KOPT-K1 (cell line): ENCODE measurements around the gene PRKD1.

Experiments used
- H3K27ac ChIP-seq: fragments of 200-600 bp; sonication (generic); 2 replicates; pipeline ENCODE4 v1.5.1; 2016; ENCODE audit warnings: antibody characterized with exemption, mild to moderate bottlenecking, low read depth, low read length; ENCODE audit not compliant: poor library complexity, severe bottlenecking
- H3K36me3 ChIP-seq: fragments of 200-600 bp; sonication (generic); 2 replicates; pipeline ENCODE4 v1.5.1; 2017; ENCODE audit warnings: antibody characterized with exemption, mild to moderate bottlenecking, low read length, moderate library complexity; ENCODE audit not compliant: insufficient read depth
- H3K9me3 ChIP-seq: fragments of 200-600 bp; sonication (generic); 2 replicates; pipeline ENCODE4 v1.5.1; 2017; ENCODE audit warnings: antibody characterized with exemption, low read length, mild to moderate bottlenecking; ENCODE audit not compliant: insufficient read depth, poor library complexity, severe bottlenecking

The PRKD1 gene

DNA sequence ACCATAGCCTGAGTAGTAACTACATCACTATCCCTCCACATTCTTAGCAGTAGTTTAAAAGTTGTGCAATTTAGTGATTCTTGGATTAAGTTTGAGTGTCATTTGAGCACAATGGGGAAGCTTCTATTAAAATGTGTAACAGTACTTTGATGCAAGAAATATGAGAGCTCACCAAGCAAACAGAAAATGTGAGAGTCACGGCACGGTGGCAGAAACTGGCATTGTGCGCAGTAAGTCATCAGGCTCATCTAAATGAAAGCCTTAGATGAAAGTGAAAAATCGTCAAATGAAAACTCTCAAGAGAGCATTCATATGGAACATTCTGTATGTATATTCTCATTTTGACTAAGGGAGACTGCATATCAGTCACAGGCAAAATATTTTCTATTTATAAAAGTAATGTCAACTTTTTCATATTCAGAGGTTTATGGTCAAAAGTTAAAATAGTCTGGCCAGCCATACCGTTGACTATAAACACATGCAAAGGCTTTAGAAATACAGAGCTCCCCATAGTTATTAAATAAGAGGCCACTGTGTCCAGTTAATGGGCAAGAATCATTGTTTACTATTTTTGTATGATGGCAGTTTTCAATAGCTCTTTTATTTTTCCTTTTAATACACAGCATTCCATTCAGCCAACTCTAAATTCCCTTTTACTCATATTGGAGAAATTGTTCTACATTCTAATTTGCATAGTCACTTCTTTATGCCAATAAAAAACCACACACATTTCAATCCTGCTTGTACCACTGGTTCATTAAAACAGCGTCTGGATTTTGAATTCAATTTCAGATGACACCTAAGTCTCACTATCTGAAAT lies 167.9 kb downstream of the PRKD1 start:
- H3K9me3 ChIP-seq: no peaks in the 10 kb centered on the region
- no peaks in the 10 kb centered on the region for H3K36me3 ChIP-seq
- H3K27ac ChIP-seq: no peak overlapping the region

GRCh38 chr14:29757711-29758233 lies 169.9 kb downstream of the PRKD1 start:
- H3K27ac ChIP-seq: no peak overlapping the region
- no peaks in the 10 kb centered on the region for H3K36me3 ChIP-seq
- H3K9me3 ChIP-seq: no peaks in the 10 kb centered on the region

DNA sequence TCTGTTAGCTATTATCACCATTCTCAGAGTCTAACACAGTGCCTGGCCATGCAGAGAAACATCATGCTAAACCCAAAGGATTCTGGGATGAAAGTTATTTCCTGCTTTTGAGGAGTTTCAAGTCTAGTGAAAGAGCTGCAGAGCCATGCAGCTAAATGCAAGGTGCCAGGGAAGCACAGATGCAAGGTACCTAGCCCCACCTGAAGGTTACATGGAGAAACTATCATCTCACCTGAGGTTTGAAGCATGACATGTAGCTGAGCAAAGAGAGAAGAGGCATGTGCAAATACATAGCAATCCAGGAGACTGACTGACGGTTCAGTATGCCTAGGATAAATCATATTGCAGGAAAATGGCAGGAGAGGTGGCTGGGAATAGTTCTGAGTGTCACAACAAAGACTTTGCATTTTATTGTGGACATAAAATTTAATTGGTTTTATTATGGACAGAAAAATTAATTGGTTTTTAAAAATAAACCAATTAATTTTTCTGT lies 170.4 kb downstream of the PRKD1 start:
- H3K27ac ChIP-seq: no peak overlapping the region
- no peaks in the 10 kb centered on the region for H3K9me3 ChIP-seq
- H3K36me3 ChIP-seq: no peaks in the 10 kb centered on the region

- no peaks in the 10 kb centered on the region for H3K9me3 ChIP-seq
- no peak overlapping the region for H3K27ac ChIP-seq
- no peaks in the 10 kb centered on the region for H3K36me3 ChIP-seq
These were observed 171.6 kb downstream of the PRKD1 start for GRCh38 chr14:29756019-29756385.

- H3K9me3 ChIP-seq: no peaks in the 10 kb centered on the region
- no peaks in the 10 kb centered on the region for H3K36me3 ChIP-seq
- H3K27ac ChIP-seq: no peak overlapping the region
These were observed 172.2 kb downstream of the PRKD1 start for GRCh38 chr14:29755311-29756018.

DNA sequence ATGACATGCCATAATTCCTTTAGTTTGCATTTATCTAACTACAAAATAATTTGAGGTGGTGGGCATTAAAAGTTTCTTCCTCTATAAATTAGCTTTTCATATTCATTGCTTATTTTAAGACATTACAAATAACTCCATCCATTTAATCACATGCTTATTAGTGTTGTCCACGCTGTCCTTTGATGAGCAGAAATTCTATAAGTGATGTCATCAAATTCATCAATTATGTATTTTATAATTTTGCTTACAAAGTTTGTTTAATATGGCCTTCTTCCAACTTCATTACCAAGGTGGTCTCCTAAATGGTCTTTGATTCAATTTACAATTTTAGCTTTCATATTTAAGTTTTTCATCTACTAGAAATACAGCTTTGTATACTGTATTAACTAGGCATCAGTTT lies 173.5 kb downstream of the PRKD1 start:
- H3K9me3 ChIP-seq: no peaks in the 10 kb centered on the region

DNA sequence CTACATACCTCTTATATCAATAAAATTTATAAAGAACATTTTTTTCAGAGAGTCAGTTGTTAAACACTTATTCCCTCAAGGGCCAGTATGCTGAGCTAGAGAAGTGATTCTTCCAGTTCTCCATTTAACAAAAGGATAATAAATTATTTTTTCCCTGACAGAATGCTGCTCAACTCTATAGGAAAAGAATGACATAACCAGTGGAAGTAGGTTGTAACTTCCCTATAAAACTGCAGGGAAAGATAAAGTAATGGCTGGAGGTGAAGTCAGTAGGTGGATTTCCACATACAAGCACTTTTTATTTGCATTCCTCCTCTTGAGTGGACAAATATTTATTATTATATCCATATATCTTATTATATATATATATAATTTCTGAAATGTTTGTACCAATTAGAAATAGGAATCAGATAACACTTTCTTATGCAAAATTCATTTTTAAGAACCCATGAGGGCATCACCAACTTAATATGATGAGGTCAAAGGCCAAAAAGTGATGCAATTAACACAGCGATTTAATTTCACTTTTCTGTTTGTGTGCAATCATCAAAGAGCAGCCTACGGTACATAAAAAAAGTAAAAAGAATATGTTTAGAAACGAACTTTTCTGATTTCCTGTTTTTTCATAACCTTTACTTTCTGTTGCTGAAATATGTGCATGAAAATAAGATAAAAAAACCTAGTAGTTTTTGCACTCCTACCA lies 175.3 kb downstream of the PRKD1 start:
- no peak overlapping the region for H3K27ac ChIP-seq

More for the DNA sequence above, 173.5 kb downstream of the PRKD1 start:
- H3K27ac ChIP-seq: no peak overlapping the region
- H3K36me3 ChIP-seq: no peaks in the 10 kb centered on the region

GRCh38 chr14:29749829-29750228 lies 177.8 kb downstream of the PRKD1 start:
- no peaks in the 10 kb centered on the region for H3K9me3 ChIP-seq
- H3K36me3 ChIP-seq: no peaks in the 10 kb centered on the region
- H3K27ac ChIP-seq: no peak overlapping the region

More for the DNA sequence above, 175.3 kb downstream of the PRKD1 start:
- Histone ChIP-seq H3K9me3 (no peaks in the 10 kb centered on the region), H3K36me3 (no peaks in the 10 kb centered on the region)

DNA sequence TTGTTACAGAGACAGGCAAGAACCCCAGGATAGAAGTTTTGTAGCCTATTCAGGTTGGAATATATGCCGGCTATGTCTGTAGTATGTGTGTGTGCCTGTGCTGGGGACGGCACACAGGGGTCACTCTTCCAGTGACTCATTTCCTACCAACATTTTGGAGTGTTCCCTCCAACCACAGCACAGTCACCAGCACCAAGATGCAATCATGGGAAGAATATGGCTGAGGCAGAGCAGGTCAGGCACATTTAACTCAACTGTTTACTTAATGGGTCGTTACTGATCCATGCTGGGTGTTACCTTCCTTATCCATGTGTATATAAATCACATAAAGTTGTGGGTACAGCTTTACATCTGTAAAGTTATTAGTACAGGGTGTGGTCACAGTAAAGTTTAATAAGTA lies 178.3 kb downstream of the PRKD1 start:
- Histone ChIP-seq H3K9me3 (no peaks in the 10 kb centered on the region), H3K27ac (no peak overlapping the region), H3K36me3 (no peaks in the 10 kb centered on the region)

DNA sequence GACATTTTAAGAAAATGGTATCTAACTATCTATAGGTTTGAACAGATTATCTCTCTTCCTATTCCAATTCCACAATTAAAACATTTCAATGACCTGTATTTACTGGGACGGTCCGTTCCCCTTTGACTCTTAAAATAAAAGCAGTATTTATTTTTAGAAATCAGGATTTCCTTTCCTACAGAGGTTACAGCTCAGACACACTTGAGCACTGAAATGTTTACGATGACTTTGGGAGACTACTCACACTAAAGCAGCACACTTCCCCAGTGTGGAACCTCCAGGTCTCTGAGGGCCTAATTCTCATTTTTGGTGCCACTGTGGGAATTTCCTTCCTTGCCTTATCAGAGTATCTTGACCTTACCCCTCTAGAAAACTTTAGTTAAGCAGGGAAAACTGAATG lies 181.8 kb downstream of the PRKD1 start:
- no peaks in the 10 kb centered on the region for H3K36me3 ChIP-seq
- no peak overlapping the region for H3K27ac ChIP-seq
- no peaks in the 10 kb centered on the region for H3K9me3 ChIP-seq

DNA sequence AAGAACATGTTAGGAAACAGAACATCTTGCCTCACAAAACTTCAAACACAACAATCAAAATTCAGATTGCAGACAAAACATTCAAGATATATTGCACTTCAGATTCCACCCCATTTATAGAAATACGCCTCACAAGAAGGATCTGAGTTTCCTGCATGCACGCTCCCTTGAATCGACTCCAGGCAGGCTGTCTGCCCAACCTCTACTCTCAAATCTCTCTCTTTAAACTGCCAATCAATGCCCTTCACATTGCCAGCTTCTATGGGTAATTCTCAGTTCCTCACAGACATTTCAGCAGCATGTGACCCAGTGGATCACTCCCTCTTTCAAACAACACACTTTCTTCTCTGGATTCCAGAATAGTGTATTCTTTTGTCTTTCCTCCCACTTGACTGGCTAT lies 184.1 kb downstream of the PRKD1 start:
- H3K36me3 ChIP-seq: no peaks in the 10 kb centered on the region

GRCh38 chr14:29741909-29742401 lies 185.7 kb downstream of the PRKD1 start:
- Histone ChIP-seq H3K36me3 (no peaks in the 10 kb centered on the region), H3K27ac (no peak overlapping the region), H3K9me3 (no peaks in the 10 kb centered on the region)

More for the DNA sequence above, 184.1 kb downstream of the PRKD1 start:
- H3K9me3 ChIP-seq: no peaks in the 10 kb centered on the region
- H3K27ac ChIP-seq: no peak overlapping the region

GRCh38 chr14:29740491-29740890 lies 187.2 kb downstream of the PRKD1 start:
- no peak overlapping the region for H3K27ac ChIP-seq
- no peaks in the 10 kb centered on the region for H3K36me3 ChIP-seq
- no peaks in the 10 kb centered on the region for H3K9me3 ChIP-seq

GRCh38 chr14:29738950-29739349 lies 188.7 kb downstream of the PRKD1 start:
- Histone ChIP-seq H3K27ac (no peak overlapping the region), H3K9me3 (no peaks in the 10 kb centered on the region), H3K36me3 (no peaks in the 10 kb centered on the region)

DNA sequence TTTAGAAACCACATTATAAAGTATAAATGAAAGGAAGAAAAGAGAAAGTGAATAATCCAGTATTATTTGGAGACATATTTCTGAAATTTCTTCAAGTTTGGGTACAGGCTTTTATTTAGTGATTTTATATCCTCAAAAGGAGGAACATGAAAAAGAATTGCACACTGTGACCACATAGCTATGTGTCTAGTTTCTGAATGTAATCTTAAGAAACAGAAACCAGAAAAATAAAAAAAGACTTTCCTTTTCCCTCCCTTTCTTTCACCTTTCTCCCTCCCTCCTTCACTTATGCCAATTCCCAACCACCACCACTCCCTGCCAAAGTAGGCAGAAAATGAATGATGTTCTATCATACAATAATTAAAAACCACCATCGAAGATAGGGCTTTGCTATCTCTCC lies 189.6 kb downstream of the PRKD1 start:
- no peak overlapping the region for H3K27ac ChIP-seq
- H3K36me3 ChIP-seq: no peaks in the 10 kb centered on the region
- H3K9me3 ChIP-seq: no peaks in the 10 kb centered on the region
